H9 (cell line): ENCODE results near the gene PCSK9. TPM values are rescaled to one million over a fixed set of nuclear protein-coding genes. Genes with fewer than 3 reads are reported as not detected.

Experiments used
- DNase-seq: peaks from one replicate; pipeline ENCODE4 v3.0.0-alpha.2; 2017
- H2AFZ ChIP-seq: one replicate; pipeline ENCODE4 v1.6.1; 2013; ENCODE audit warnings: mild to moderate bottlenecking, low read length, control low read depth, moderate library complexity
- H2AK5ac ChIP-seq: 2 replicates; pipeline ENCODE4 v1.6.1; 2013; ENCODE audit warnings: low read length, control low read depth, mixed read lengths; ENCODE audit not compliant: insufficient read length
- H2BK120ac ChIP-seq: one replicate; pipeline ENCODE4 v1.6.1; 2013; ENCODE audit warnings: low read depth, mild to moderate bottlenecking, low read length, control low read depth, inconsistent platforms; ENCODE audit not compliant: poor library complexity, severe bottlenecking
- H2BK12ac ChIP-seq: 2 replicates; pipeline ENCODE4 v1.6.1; 2013; ENCODE audit warnings: low read length, control low read depth, mixed read lengths, low read depth; ENCODE audit not compliant: insufficient read length
- H2BK15ac ChIP-seq: 2 replicates; pipeline ENCODE4 v1.6.1; 2013; ENCODE audit warnings: low read depth, low read length, control low read depth
- H2BK20ac ChIP-seq: one replicate; pipeline ENCODE4 v1.6.1; 2013; ENCODE audit warnings: low read depth, mild to moderate bottlenecking, low read length, control low read depth, inconsistent platforms; ENCODE audit not compliant: poor library complexity, severe bottlenecking
- H2BK5ac ChIP-seq: 2 replicates; pipeline ENCODE4 v1.6.1; 2013; ENCODE audit warnings: low read length, control low read depth, mixed read lengths; ENCODE audit not compliant: insufficient read length
- H3K14ac ChIP-seq: 2 replicates; pipeline ENCODE4 v1.6.1; 2013; ENCODE audit warnings: low read length, control low read depth; ENCODE audit not compliant: insufficient read depth
- H3K18ac ChIP-seq: 2 replicates; pipeline ENCODE4 v1.6.1; 2013; ENCODE audit warnings: low read depth, mild to moderate bottlenecking, mixed read lengths, low read length, control low read depth; ENCODE audit not compliant: insufficient read length
- H3K23ac ChIP-seq: 2 replicates; pipeline ENCODE4 v1.6.1; 2013; ENCODE audit warnings: low read length, control low read depth, mixed read lengths, low read depth; ENCODE audit not compliant: insufficient read length
- H3K23me2 ChIP-seq: 2 replicates; pipeline ENCODE4 v1.6.1; 2013; ENCODE audit warnings: low read depth, mild to moderate bottlenecking, mixed read lengths, low read length, control low read depth; ENCODE audit not compliant: insufficient read length, poor library complexity, severe bottlenecking
- H3K27ac ChIP-seq: 2 replicates; pipeline ENCODE4 v1.5.1; 2013; ENCODE audit warnings: low read length, control low read depth, mixed read lengths, low read depth; ENCODE audit not compliant: insufficient read length
- H3K27me3 ChIP-seq: 2 replicates; pipeline ENCODE4 v1.6.1; 2013; ENCODE audit warnings: low read length, control low read depth, inconsistent platforms; ENCODE audit not compliant: insufficient read depth
- H3K4ac ChIP-seq: 2 replicates; pipeline ENCODE4 v1.6.1; 2013; ENCODE audit warnings: low read depth, mild to moderate bottlenecking, control low read depth, inconsistent platforms, low read length, moderate library complexity
- H3K4me1 ChIP-seq: 2 replicates; pipeline ENCODE4 v1.6.1; 2013; ENCODE audit warnings: low read length, control low read depth, inconsistent platforms; ENCODE audit not compliant: insufficient read depth
- H3K4me2 ChIP-seq: 2 replicates; pipeline ENCODE4 v1.6.1; 2013; ENCODE audit warnings: low read length, control low read depth, mixed read lengths; ENCODE audit not compliant: insufficient read length, insufficient read depth
- H3K56ac ChIP-seq: 2 replicates; pipeline ENCODE4 v1.6.1; 2013; ENCODE audit warnings: low read depth, mild to moderate bottlenecking, mixed read lengths, low read length, control low read depth; ENCODE audit not compliant: insufficient read length
- H3K79me1 ChIP-seq: 2 replicates; pipeline ENCODE4 v1.6.1; 2013; ENCODE audit warnings: low read depth, mild to moderate bottlenecking, moderate library complexity, low read length, control low read depth, inconsistent platforms; ENCODE audit not compliant: insufficient read depth, poor library complexity, severe bottlenecking
- H3K79me2 ChIP-seq: 2 replicates; pipeline ENCODE4 v1.6.1; 2013; ENCODE audit warnings: low read length, control low read depth, inconsistent platforms; ENCODE audit not compliant: insufficient read depth
- H3K9ac ChIP-seq: 2 replicates; pipeline ENCODE4 v1.6.1; 2013; ENCODE audit warnings: low read length, control low read depth, mixed read lengths; ENCODE audit not compliant: insufficient read length; ENCODE audit errors: extremely low read depth
- H3K9me3 ChIP-seq: one replicate; pipeline ENCODE4 v1.6.1; 2013; ENCODE audit warnings: low read depth, low read length, inconsistent platforms; ENCODE audit not compliant: control insufficient read depth
- H3T11ph ChIP-seq: one replicate; pipeline ENCODE4 v1.6.1; 2013; ENCODE audit warnings: mild to moderate bottlenecking, low read length, control low read depth, inconsistent platforms
- H4K20me1 ChIP-seq: one replicate; pipeline ENCODE4 v1.6.1; 2013; ENCODE audit not compliant: control insufficient read depth, insufficient read length, insufficient read depth
- H4K5ac ChIP-seq: 2 replicates; pipeline ENCODE4 v1.6.1; 2013; ENCODE audit warnings: low read depth, mild to moderate bottlenecking, mixed read lengths, low read length, control low read depth; ENCODE audit not compliant: insufficient read length
- H4K8ac ChIP-seq: replicated peaks from 2 replicates; pipeline ENCODE4 v1.6.1; 2013; ENCODE audit warnings: low read length, control low read depth, mixed read lengths, low read depth; ENCODE audit not compliant: insufficient read length
- H4K91ac ChIP-seq: 2 replicates; pipeline ENCODE4 v1.6.1; 2013; ENCODE audit warnings: low read depth, mild to moderate bottlenecking, moderate library complexity, mixed read lengths, low read length, control low read depth; ENCODE audit not compliant: insufficient read length
- H3K27ac Mint-ChIP-seq, 3 experiments: 2 replicates in 2 of 3; 3 replicates in 1 of 3; pipeline ENCODE4 v1.8.0; 2020 to 2021; ENCODE audit warnings: mixed read lengths in 3 of 3, mild to moderate bottlenecking in 1 of 3, moderate library complexity in 1 of 3
- H3K27me3 Mint-ChIP-seq: 2 replicates; pipeline ENCODE4 v1.8.0; 2021; ENCODE audit warnings: low read depth, mild to moderate bottlenecking, moderate library complexity, mixed read lengths
- H3K36me3 Mint-ChIP-seq, 3 experiments: 2 replicates in 2 of 3; 3 replicates in 1 of 3; pipeline ENCODE4 v1.8.0; 2020 to 2021; ENCODE audit warnings: low read depth in 3 of 3, mixed read lengths in 3 of 3; ENCODE audit not compliant: insufficient read depth in 1 of 3
- H3K4me1 Mint-ChIP-seq, 2 experiments: 2 replicates each; pipeline ENCODE4 v1.8.0; 2020; ENCODE audit warnings: mixed read lengths in 2 of 2
- H3K4me3 Mint-ChIP-seq, 2 experiments: 2 replicates in 1 of 2; 3 replicates in 1 of 2; pipeline ENCODE4 v1.8.0; 2020 to 2021; ENCODE audit warnings: mild to moderate bottlenecking in 2 of 2, mixed read lengths in 2 of 2, moderate library complexity in 1 of 2
- H3K9me3 Mint-ChIP-seq, 2 experiments: 2 replicates in 1 of 2; 3 replicates in 1 of 2; pipeline ENCODE4 v1.8.0; 2020; ENCODE audit warnings: mild to moderate bottlenecking in 2 of 2, mixed read lengths in 2 of 2, moderate library complexity in 1 of 2
- WGBS: extraction: QIAGEN DNeasy Blood & Tissue Kit; methylation state at CpG from one replicate; pipeline ENCODE4 v1.1.7; 2013; ENCODE audit warnings: missing lambda C conversion rate, low lambda C conversion rate, mixed read lengths; ENCODE audit not compliant: insufficient read length; ENCODE audit errors: extremely low coverage; 5-methylcytosine and 5-hydroxymethylcytosine counted together
- total RNA-seq: library from RNA; stranded (reverse); gene quantifications from 2 replicates; pipeline ENCODE4 v1.2.1, GENCODE V29; 2021
- TF ChIP-seq, protein P1 (sequence below): fragments of 200-600 bp; sonication (generic); conservative IDR thresholded peaks from 3 replicates; pipeline ENCODE4 v1.8.0; 2021; ENCODE audit warnings: antibody characterized with exemption, mild to moderate bottlenecking

The PCSK9 gene
- total RNA-seq, 1 experiment from 2014 or later, result 75.1 TPM

DNA sequence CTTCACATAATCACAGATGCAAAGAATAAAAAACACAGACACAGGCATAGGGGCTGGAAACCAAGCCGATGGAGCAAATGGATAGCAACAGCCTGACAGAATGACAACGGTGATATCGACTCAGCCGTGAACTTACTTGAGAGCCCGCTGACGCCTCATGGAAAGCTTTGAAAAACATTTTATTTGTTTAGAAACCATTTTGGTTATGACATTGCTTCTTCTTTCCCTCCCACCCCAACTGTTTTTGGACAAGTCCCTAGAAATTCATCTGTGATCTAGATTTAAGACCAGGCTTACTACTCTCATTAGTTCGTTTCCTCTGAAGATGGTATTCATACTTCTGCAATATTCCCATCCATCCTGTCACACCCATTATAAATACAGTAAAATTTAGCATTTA is 44.9 kb downstream of the PCSK9 start:
- H2AK5ac ChIP-seq, result no peak overlapping the region
- H3K79me2 ChIP-seq, result no peaks in the 10 kb centered on the region
- no peak overlapping the region for H2BK5ac ChIP-seq
- no peak overlapping the region for H3T11ph ChIP-seq
- Mint-ChIP-seq H3K4me1 (peaks cover 10% of the 10 kb centered on the region in 2 experiments; a peak in 3 of 4 replicates), H3K4me3 (no peak overlapping the region), H3K27me3 (no peaks in the 10 kb centered on the region), H3K27ac (no peak overlapping the region), H3K36me3 (peaks cover 15 to 89% (median 50%) of the 10 kb centered on the region in 3 experiments; a peak in 6 of 7 replicates), H3K9me3 (no peaks in the 10 kb centered on the region)
- no peak overlapping the region for H3K56ac ChIP-seq
- H3K18ac ChIP-seq, result no peak overlapping the region
- no CpG with 5 or more reads among the region's 7 CpGs for WGBS
- H3K27me3 ChIP-seq, result no peaks in the 10 kb centered on the region
- no peak overlapping the region for H3K9ac ChIP-seq
- H4K8ac ChIP-seq, result no peak overlapping the region
- H4K91ac ChIP-seq, result no peak overlapping the region
- no peaks in the 10 kb centered on the region for H3K9me3 ChIP-seq
- no peak overlapping the region for H2AFZ ChIP-seq
- H3K23ac ChIP-seq, result no peak overlapping the region
- H3K4me1 ChIP-seq, result no peaks in the 10 kb centered on the region
- H3K4ac ChIP-seq, result no peak overlapping the region
- H2BK12ac ChIP-seq, result no peak overlapping the region
- H4K20me1 ChIP-seq, result no peaks in the 10 kb centered on the region
- no peaks in the 10 kb centered on the region for H3K79me1 ChIP-seq
- DNase-seq, result no peak
- no peak overlapping the region for H3K27ac ChIP-seq
- no peak overlapping the region for H3K4me2 ChIP-seq
- no peak overlapping the region for H3K14ac ChIP-seq
- H3K23me2 ChIP-seq, result no peaks in the 10 kb centered on the region
- H2BK15ac ChIP-seq, result no peak overlapping the region
- no peak overlapping the region for H2BK20ac ChIP-seq
- no peak overlapping the region for H2BK120ac ChIP-seq
- TF ChIP-seq, protein P1, sequence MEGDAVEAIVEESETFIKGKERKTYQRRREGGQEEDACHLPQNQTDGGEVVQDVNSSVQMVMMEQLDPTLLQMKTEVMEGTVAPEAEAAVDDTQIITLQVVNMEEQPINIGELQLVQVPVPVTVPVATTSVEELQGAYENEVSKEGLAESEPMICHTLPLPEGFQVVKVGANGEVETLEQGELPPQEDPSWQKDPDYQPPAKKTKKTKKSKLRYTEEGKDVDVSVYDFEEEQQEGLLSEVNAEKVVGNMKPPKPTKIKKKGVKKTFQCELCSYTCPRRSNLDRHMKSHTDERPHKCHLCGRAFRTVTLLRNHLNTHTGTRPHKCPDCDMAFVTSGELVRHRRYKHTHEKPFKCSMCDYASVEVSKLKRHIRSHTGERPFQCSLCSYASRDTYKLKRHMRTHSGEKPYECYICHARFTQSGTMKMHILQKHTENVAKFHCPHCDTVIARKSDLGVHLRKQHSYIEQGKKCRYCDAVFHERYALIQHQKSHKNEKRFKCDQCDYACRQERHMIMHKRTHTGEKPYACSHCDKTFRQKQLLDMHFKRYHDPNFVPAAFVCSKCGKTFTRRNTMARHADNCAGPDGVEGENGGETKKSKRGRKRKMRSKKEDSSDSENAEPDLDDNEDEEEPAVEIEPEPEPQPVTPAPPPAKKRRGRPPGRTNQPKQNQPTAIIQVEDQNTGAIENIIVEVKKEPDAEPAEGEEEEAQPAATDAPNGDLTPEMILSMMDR, result no peak
- H4K5ac ChIP-seq, result no peak overlapping the region
